ENCODE results near the gene PLCH2.
A peak's percentile ranks its signal among the peaks of the same experiment; 100 is the strongest.
"Not testable (repeated sequence)": the region's sequence is repeated elsewhere in the genome, so short reads cannot be mapped to it uniquely, and the experiment has no call there.

Gene PLCH2

DNA sequence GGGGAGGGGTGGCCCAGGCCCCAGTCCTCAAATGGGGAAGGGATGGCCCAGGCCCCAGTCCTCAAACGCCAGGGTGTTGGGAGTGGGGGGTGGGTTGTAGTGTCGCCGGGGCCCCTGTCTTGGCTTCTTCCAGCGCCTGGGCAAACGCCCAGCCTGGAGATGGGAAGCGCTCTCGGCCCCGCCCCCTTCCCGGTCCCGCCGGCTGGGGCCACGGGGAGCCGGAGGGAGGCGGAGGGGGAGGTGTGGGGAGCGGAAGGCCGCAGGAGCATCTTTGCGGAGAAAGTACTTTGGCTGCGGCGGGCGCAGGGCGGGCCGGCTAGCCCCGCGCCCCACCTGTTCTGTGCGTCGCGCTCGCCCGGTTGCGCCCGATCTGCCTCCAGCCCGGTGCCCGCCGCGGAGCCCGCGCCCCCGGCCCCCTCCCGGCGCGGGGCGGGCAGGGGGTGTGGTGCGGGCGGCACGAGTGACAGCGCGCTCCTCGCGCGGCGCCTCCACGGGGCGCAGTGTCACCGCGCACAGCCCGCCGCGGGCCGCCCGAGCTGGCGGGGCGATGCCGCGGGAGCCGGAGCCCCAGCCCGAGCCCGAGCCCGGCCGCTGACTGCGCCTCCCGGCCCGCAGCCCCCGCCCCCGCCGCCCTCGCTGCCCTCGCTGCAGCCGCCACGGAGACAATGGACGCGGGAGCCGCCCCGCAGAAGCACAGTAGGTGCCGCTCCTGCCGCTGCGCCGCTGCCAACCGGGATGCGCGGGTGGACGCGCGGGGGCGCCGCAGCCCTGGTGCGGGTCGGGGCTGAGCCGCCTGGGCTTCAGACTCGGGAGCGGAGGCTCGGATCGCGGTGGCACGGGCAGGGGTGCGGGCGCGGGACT lies 32.6 kb upstream of the PLCH2 start:
- DNase-seq: no peak

DNA sequence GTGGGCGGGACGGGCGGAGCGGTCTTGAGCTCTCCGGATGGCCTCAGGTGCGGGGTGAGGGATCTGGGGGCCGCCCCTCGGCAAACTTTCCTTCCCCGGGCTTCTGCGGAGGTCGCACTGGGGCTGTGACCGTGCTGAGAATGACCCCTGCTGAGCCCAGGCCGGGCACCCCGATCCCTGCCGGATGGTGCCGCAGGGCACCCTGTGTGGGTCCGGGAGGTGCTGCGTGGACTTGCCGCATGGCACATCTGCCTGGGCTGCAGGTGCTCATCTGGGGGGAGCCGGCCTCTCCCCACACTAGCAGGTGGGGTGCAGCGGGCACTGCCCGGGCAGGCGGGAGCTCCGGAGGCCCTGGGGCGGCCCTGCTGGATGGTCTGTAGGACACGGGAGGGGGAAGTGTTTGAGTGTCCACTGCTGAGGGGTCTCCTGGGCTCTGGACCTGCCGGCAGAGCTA lies 31.9 kb upstream of the PLCH2 start:
- no peak for DNase-seq

DNA sequence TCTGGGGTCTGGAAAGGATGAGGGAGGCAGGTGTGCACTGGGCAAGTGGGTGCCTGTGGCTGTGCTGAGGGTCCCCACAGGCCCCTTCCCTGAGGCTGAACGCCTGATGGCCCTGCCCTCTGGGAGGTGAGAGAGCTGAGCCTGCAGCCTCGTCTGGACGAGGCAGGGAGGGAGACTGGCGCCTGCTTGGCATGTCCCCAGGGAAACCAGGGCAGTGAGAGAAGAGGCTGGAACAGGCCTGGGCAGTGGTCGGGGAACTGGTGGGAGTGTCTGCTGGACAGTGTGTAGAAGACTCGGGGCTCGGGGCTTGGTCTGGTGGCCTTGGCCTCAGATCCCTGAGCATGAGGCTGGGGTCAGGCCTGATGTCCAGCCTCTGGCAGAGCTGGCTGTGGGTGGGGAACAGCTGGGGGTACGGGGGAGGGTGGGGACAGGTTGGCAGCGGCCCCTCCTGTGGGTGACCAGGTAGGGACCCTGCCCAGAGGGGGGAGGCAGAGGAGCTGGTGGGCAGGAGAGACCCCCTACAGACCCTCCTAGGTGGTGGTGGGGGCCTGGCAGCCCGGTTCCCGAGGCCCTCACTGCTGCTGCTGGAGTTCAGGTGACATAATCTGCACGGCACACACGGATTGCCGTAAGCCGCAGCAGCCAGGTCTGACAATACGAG lies 30.8 kb upstream of the PLCH2 start:
- no peak for DNase-seq

DNA sequence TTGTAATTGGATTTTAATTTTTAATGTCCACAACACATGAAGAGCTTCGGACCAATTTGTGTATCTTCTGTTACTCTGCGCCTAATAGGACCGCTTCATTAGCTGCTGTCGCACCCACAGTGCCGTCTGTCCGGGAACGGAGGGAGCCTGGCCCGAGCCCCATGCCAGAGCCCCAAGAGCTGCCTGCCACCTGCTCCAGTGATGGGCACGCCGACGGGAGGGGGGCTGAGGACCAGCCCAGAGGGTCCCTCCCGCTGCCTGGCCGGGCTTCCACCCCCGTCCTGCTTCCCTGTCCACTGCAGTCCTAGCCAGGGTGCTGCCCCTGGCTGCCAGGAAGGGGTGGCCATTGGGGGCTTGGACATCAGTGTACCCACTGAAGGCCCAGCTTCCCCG lies 30.3 kb upstream of the PLCH2 start:
- DNase-seq: no peak

DNA sequence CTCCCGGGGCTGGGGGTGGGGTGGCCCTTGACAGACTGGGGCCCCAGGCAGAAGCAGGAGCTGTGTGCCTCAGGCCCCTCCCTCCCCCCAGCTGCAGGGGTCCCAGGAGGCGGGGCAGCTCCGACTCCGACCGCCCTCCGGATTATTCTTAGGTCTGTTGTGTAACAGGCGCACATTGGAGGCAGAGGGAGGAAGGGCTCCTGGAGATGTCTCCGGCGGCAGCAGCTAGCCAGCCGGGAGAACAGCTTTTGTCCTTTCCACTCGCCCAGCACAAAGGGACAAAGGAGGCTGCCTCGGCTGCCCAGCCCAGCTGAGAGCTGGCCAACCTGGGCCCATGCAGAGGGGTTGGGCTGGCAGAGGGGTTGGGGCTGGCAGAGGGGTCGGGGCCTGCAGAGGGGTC lies 29.7 kb upstream of the PLCH2 start:
- no peak for DNase-seq

DNA sequence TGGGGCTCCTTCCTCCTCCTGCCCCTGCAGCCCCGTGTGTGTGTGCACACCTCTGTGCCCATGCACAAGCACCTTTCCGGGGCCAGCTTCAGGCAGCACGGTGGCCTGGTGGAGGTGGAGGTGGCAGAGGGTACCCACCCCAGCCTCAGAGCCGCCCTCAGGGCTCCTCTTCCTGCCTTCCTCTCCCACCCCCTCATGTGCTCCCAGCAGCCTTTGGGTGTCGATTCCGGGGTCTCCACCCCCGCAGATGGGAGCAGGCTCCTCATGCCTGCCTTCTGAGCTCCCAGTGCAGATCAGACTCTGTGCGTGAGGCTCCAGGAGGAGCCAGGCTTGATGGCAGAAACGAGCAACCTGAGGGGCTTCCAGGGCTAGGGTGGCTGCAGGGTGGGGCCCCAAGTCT lies 29.2 kb upstream of the PLCH2 start:
- no peak for DNase-seq

DNA sequence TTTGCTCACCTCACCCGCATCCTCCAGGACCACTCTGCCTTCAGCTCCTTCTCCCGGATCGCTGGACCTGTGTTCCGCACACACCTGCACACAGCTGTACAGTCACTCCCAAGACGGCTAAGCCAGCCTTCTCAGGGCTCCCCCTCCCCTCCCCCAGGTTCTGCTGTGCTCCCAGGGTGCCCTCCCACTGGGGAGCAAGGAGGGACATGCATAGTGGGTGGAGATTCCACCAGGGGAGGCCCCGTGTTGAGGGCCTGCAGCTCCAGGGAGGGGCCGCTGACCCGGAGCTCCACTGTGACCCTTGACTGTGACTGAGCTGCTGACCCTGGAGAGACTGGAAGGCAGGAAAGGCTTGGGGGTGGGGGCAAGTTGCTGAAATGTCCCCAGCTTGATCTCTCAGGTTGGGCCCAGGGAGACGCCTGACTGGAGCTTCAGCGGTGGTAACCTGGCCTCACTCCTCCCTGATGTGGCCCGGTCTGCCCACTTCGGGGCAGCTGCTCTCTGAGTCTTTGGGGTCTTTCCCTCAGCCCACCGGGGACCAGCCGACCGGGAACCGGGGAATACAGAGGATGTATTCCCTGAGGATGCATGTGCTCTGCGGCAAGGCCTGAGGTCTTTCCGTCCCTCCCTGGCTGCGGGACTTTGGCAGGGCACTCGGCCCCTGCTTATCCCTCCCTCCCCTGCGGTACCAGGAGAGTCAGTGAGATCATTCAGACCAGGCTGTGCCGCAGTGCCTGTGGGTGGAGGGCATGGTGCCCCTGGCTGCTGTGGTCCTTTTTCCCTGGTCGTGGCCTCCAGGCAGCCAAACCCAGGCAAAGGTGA lies 28.6 kb upstream of the PLCH2 start:
- DNase-seq: no peak

DNA sequence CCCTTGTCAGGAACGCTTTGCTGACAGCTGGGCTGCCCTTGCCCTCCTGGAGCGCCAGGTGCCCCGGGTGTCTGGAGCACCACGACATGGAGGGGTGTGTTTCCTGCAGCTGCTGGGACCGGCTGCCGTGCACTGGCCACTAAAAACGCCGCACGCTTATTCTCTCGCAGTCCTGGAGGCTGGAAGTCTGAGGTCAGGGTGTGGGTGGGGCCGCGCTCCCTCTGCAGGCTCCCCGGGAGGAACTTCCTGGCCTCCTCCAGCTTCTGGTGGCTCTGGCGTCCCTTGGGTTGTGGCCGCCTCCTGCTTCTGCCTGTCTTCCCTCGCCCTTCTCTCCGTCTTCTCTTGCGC lies 28.0 kb upstream of the PLCH2 start:
- no peak for DNase-seq

DNA sequence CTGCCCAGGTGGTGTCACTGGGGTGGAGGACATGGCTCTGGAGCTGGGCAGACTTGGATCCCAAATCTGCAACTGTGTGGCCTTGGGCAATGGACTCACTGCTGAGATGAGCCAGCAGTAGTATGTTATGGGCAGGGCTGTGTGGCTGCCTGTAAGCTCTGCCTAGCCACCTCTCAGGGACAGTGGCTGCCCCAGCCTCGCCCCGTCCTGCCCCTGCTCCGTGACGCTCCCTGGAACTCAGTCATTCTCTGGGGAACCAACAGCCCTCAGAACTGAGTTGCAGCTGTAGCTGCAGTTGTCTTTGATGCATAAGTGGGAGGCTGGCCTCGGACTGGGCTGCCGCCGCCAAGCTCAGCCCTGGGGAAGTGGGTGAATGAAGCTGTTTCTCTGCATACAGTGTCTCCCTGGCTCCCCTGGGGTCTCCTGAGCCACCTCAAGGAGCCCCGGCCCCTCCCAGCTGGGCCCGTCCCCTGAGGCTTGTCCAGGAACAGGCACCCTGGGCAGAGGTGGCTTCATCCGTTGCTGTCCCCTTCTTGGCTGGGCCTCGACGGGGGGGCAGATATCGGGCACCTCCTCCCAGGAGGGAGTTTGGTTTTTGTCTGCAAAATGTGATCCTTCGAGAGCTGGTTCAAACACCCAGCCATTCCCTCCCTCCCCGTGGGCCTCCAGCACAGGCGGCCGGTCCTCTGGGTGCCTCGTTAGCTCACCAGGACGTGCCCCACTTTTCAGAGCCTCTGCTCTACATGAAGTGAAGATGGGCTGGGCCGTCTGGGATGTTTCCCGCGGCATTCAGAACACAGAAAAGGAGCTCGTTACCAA lies 26.2 kb upstream of the PLCH2 start:
- no peak for DNase-seq

DNA sequence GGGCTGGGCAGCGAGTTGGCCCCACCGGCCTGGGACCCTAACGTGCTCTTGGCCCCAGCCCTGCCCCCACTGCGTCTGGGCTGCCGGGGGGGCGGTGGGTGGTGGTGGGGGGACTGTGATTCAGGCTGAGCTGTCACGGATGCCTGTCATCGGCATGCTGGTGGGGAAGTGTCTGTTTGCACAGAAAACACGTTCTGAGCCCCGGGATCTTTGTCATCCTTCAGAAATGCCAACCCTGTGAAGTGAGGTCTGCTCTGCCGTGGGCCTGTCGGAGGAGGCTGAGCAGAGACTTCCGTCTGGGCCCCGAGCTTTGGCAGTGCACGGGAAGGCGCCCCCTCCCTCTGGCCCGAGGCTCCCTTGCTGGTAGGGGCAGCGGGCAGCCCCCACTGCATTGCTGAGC lies 24.3 kb upstream of the PLCH2 start:
- DNase-seq: no peak

DNA sequence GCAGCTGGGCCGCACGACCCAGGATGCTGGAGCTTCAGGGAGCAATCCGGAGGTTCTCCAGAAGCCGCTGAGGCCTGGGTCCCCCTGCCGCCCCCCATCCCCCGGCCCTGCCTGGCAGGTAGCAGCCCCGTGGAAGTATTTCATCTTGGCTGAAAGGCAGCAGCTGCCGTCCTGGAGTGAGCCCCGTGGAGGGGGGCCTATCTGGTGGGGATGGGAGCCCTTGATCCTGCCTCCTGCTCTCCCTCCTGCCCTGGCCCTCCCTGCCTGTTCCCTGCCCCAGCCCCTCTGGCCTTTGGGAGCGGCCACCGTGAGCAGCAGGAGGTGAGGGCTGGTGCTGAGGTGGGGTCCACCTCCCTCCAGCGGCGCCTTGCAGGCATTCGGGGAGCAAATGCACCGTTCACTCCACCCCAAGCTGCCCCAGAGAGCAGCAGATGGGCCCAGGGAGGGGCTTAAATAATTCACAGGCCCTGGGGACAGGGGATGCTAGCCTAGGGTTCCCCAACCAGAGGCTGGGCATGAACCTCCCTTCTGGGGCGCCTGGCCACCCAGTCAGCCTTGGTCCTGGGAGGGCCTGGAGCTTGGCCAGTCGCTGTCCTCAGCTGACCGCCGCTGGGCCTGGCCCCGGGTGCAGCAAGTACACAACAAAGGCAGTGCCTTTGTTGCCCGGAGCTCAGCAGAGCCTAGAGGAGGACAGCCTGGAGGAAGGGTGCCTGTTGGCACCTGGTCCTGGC lies 23.7 kb upstream of the PLCH2 start:
- DNase-seq: peak; percentile 74

DNA sequence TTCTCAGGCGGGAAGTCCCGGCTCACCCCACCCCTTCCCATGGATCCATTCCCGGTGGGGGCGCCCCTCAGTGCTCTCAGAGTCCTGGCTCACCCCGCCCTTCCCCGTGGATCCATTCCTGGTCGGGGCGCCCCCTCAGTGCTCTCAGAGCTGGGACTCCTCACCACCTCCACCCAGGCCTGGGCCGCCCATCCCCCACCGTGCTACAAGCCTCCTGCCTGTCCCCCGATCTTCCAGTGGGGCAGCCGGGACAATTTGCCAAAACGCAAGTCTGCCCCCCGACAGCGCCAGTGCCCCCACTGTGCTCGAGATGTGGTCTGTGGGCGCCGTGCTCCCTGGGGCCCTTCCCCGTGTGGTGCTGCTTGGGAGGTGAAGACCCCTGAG lies 23.2 kb upstream of the PLCH2 start:
- DNase-seq: no peak

DNA sequence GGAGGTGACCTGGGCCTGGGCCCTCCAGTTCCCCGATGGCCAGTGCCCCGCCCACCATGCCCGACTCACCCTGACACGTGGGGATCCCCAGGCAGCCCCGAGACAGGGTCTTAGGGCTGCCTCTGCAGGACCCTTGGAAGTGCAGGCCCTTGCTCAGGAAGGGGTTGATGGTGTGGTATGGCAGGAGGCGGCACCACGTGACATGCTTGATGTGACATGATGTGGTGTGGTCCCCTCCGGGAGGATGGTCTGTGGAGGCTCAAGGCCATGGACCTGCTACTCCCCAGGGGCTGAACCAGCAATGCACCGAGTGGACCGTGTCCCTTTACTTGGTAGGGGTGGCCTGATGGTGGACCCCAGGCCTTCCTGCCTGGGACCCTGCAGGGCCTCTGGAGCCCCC lies 21.9 kb upstream of the PLCH2 start:
- DNase-seq: no peak

DNA sequence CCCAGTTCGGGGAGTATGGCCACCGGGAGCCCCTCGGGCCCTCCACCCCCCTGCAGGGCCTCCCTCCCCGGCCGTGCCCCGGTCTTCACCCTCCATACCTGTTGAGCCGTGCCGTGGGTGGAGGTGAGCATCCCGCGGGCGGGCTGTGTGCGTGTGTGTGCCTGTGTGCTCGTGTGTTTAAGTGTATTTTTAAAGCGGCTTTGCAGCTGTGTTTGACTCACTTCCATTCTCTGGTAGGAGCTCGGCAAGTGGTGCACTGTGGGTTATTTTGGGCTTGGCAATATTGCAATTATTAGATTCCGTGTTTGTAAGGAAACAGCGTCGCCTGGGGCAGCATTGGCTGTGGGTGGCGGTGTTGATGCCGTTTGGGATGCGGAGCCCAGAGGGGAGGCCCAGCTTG lies 20.3 kb upstream of the PLCH2 start:
- DNase-seq: no peak

DNA sequence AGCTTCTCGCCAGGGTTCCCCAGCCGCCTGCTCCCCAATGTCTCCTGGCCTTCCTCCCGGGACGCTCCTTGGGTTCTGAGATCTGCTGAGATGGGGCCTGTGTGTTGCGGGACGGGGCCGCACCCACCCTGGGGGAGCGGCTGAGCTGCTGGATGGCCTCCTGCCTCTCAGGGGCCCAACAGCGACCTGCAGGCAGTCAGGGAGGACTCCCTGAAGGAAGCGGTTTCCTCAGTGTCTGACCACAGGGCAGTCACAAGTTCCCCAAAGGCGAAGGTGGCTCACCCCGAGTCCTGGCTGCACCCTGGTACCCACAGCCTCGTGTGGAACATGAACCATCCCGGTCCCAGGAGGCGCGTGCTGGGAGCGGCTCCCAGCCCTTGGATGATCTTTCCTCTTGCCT lies 18.6 kb upstream of the PLCH2 start:
- DNase-seq: no peak

DNA sequence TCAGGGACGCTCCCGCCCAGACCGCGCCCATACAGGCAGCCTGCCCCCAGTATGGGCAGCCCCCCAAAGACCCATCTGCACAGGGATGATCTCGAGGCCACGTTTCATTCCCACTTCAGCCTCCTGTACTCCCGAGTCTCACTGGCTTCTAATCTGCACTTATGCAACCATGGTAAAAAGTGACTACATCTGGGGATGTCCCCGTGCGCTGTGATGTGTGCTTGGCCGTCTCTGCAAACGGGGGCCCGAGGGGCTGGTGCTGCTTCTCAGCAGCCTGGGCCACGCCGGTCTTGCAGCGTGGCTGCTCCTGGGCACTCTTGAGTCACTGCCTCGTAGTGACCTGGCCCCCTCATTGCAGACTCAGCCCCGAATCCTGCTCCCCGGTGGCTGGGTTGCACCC lies 17.4 kb upstream of the PLCH2 start:
- DNase-seq: no peak

DNA sequence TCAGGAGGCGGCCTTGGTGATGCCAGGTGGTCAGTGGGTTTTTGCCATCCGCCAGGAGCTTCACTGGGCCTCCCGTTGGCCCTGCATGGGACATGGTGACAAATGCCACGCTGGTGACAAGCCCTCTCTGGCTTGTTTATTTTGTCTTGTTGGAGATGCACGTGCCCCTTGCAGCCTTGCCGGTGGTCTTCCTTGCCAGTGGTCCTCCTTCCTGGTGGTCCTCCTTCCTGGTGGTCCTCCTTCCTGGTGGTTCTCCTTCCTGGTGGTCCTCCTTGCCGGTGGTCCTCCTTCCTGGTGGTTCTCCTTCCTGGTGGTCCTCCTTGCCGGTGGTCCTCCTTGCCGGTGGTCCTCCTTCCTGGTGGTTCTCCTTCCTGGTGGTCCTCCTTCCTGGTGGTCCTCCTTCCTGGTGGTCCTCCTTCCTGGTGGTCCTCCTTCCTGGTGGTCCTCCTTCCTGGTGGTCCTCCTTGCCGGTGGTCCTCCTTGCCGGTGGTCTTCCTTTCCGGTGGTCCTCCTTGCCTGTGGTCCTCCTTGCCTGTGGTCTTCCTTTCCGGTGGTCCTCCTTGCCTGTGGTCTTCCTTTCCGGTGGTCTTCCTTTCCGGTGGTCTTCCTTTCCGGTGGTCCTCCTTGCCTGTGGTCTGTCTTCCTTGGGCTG lies 16.9 kb upstream of the PLCH2 start:
- not testable (repeated sequence) for DNase-seq

DNA sequence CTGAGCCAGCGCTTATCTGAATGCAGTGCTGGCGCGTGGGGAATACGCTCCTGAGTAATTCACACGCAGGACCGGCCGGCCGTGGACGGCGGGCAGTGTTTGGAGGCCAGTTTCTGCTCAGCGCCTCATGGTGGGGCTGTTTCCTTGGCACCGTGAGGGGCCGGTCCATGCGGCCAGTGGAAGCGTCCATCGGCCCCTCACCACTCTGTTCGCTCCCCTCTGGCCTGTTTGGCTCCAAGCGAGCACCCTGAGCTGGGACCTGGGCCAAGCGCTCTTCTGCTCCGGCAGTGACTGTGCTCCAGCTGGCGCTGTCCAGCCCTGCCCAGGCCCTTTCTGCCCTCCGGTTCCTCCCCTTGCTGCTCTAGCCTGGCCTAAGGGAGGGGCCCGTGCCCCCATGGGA lies 16.3 kb upstream of the PLCH2 start:
- DNase-seq: no peak

DNA sequence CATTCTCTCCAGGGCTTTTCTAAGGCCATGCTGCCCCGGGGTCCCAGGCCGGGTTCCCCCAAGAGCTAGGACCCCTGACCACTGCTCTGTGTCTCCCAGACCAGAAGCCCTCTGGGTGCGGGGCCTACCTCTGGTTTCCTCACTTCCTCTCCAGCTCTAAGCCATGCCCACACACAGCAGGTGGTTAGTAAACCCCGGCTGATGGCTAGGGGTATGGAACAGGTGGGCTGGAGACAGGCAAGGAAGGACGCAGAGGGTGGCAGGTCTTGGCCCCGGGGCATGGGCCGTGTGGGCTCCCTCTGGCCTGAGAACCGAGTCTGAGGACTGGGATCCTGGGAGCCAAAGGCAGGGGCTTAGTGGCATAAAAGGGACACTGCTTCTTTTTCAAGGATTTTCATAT lies 15.9 kb upstream of the PLCH2 start:
- DNase-seq: no peak

DNA sequence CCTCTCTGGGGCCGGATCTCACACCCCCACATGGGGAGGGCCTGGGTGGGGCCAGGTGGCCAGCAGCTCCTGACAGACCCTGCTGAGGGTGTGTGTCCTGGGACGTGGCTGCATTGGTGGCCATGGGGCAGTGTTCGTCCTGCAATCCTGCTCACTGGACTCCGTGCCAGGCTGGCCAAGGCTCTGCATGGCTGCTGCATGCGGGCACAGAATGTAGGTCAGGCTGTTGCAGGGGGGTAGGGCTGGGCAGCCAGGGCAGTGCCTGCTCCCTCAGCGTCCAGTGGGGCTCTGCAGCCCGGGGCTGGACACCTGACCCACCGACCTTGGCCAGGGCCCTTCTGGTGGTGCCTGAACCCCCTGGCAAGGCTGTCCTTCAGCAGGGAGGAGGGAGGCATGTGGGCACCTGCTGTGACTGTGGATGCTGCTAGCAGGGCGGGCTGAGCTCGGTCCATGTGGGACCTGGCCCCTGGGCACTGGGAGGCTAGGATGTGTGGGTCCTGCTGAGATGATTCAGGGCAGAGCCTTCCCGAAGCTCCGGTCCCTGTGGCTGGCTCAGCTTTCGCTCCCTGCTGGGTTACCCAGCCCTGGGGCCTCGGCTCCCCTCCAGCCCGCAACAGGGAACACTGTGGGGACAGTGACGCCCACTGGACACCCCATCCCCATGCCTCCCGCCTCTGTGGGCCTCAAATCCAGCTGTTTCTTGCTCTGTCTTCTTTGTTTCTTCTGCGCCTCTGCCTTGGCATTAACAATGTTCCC lies 14.9 kb upstream of the PLCH2 start:
- DNase-seq: no peak

DNA sequence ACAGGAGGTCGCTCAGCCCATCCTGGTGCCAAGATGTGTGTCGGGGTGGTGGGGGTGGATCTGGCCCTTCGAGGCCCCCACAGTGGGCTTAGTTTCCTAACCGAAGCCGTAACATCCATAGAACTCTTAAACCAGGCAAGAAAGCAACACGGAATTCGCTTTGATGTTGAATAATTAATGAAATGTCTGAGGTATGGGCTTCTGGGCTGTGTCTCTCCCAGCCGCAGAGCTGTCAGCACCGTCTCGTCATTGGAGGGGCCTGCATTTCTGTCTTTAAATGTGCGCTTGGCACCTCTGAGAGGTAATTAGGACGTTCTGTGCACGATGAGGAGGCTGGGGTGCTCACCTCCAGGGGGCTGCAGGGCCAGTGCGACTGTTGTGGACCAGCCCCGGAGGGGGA lies 13.3 kb upstream of the PLCH2 start:
- no peak for DNase-seq
